K562 (cell line): Measurements from ENCODE around the gene DUSP16. TPM values are rescaled to one million over a fixed set of nuclear protein-coding genes. Genes with fewer than 3 reads are reported as not detected.

Experiments
- ATAC-seq: fragments of 200-7000 bp; cut with Tn5 transposase; 3 replicates; pipeline ENCODE4 v1.9.1; 2020; ENCODE audit warnings: moderate library complexity
- BruUV-seq: library from RNA; stranded (reverse); fragments of 400-500 nt; replicated peaks from 2 replicates; lab custom pipeline; 2021; lab: Mats Ljungman, UMichigan
- CTCF ChIA-PET: fragments of 300-600 bp; formaldehyde crosslinking; extraction: SDS; loops from one replicate; lab custom pipeline; 2021; ENCODE audit warnings: low intra/inter-chr PET ratio; lab: Yijun Ruan, JAX
- POLR2A ChIA-PET: fragments of 300-600, 350-650 bp; sonication (Branson Sonifier 250); formaldehyde crosslinking; extraction: SDS; loops from one replicate; lab custom pipeline; 2021; ENCODE audit warnings: antibody characterized with exemption, inconsistent platforms; lab: Yijun Ruan, JAX
- DNase-seq, 4 experiments: peaks; one replicate each; pipeline versions ENCODE4 v3.0.0 to v3.0.0-alpha.2; 2011 to 2018; ENCODE audit warnings: low spot score in 3 of 4, mixed read lengths in 3 of 4; ENCODE audit errors: extremely low read depth in 1 of 4
- FAIRE-seq: peaks from 2 replicates; lab custom pipeline; 2011; peaks lifted over from hg19 to GRCh38; lab: Jason Lieb, UNC
- H2AFZ ChIP-seq: 2 replicates; pipeline ENCODE4 v1.6.0; 2011; ENCODE audit warnings: low read depth, low read length, control low read depth, inconsistent platforms
- H3K27ac ChIP-seq: fragments of 200-600 bp; 3 replicates; pipeline ENCODE4 v1.8.0; 2011; ENCODE audit warnings: low read depth, mild to moderate bottlenecking, control low read depth, inconsistent platforms, low read length, moderate library complexity, mixed read lengths; ENCODE audit errors: extremely low read depth
- H3K27me3 ChIP-seq, 2 experiments: fragments of 300-600 bp in 1 of 2; 2 replicates in 1 of 2; 3 replicates in 1 of 2; pipeline versions ENCODE4 v1.6.0 to v1.8.0; 2011; ENCODE audit warnings: inconsistent platforms in 2 of 2, low read length in 2 of 2, mild to moderate bottlenecking in 1 of 2, mixed read lengths in 1 of 2, moderate library complexity in 1 of 2; ENCODE audit not compliant: control insufficient read depth in 2 of 2, insufficient read depth in 2 of 2
- H3K36me3 ChIP-seq: fragments of 300-600 bp; 3 replicates; pipeline ENCODE4 v1.8.0; 2011; ENCODE audit warnings: mild to moderate bottlenecking, low read length, inconsistent platforms; ENCODE audit not compliant: control insufficient read depth, insufficient read depth
- H3K4me1 ChIP-seq, 2 experiments: fragments of 200-600 bp in 1 of 2; replicated peaks in 1 of 2; 2 replicates in 1 of 2; 3 replicates in 1 of 2; pipeline versions ENCODE4 v1.5.1 to v1.8.0; 2011; ENCODE audit warnings: inconsistent platforms in 2 of 2, low read length in 2 of 2, mild to moderate bottlenecking in 1 of 2, mixed read lengths in 1 of 2, moderate library complexity in 1 of 2; ENCODE audit not compliant: control insufficient read depth in 2 of 2, insufficient read depth in 2 of 2
- H3K4me2 ChIP-seq: 2 replicates; pipeline ENCODE4 v1.6.1; 2011; ENCODE audit warnings: low read length, control low read depth, inconsistent platforms, mixed read lengths; ENCODE audit not compliant: insufficient read depth
- H3K4me3 ChIP-seq: fragments of 200-600 bp; sonication (generic), shearing (Covaris generic); 2 replicates; pipeline ENCODE4 v1.5.1; 2016; ENCODE audit warnings: control low read depth, inconsistent platforms
- H3K79me2 ChIP-seq: fragments of 200-600 bp; 3 replicates; pipeline ENCODE4 v1.8.0; 2011; ENCODE audit warnings: low read length, inconsistent platforms; ENCODE audit not compliant: control insufficient read depth, insufficient read depth
- H3K9ac ChIP-seq, 2 experiments: 2 replicates each; pipeline versions ENCODE4 v1.6.0 to v1.6.1; 2011; ENCODE audit warnings: low read depth in 2 of 2, low read length in 2 of 2, control low read depth in 1 of 2, inconsistent platforms in 1 of 2, mild to moderate bottlenecking in 1 of 2, mixed read lengths in 1 of 2; ENCODE audit not compliant: insufficient read depth in 1 of 2
- H3K9me1 ChIP-seq: one replicate; pipeline ENCODE4 v1.6.0; 2011; ENCODE audit warnings: inconsistent platforms, mild to moderate bottlenecking, low read length, moderate library complexity; ENCODE audit not compliant: control insufficient read depth, insufficient read depth
- H3K9me3 ChIP-seq: replicated peaks from 2 replicates; pipeline ENCODE4 v1.5.1; 2011; ENCODE audit warnings: low read depth, low read length, inconsistent platforms; ENCODE audit not compliant: control insufficient read depth, insufficient read depth
- H4K20me1 ChIP-seq: replicated peaks from 2 replicates; pipeline ENCODE4 v1.6.1; 2011; ENCODE audit warnings: low read length, inconsistent platforms, mixed read lengths; ENCODE audit not compliant: control insufficient read depth, insufficient read depth
- CAMTA2 ChIP-seq: fragments of 250-450 bp; sonication (Bioruptor Pico); conservative IDR thresholded peaks from 2 replicates; pipeline ENCODE4 v1.5.1; 2022
- JUNB ChIP-seq: fragments of 450-650 bp; formaldehyde crosslinking; conservative IDR thresholded peaks from 2 replicates; pipeline ENCODE4 v1.4.0; 2020; ENCODE audit warnings: mild to moderate bottlenecking
- MED1 ChIP-seq: sonication (generic); formaldehyde crosslinking; IDR thresholded peaks from 2 replicates; pipeline ENCODE4 v1.8.1; 2023; ENCODE audit warnings: missing genetic modification reagents, borderline replicate concordance
- RFX1 ChIP-seq: fragments of 450-650 bp; IDR thresholded peaks from 2 replicates; pipeline ENCODE4 v1.6.1; 2016; ENCODE audit warnings: mild to moderate bottlenecking, moderate library complexity
- RFX5 ChIP-seq: IDR thresholded peaks from 2 replicates; pipeline ENCODE4 v1.6.1; 2011; ENCODE audit warnings: low read depth, mild to moderate bottlenecking, improper control_type of control experiment, low read length
- ZNF583 ChIP-seq: fragments of 250-450 bp; sonication (Bioruptor Pico); IDR thresholded peaks from 2 replicates; pipeline ENCODE4 v1.4.0; 2020
- WGBS: fragments of 100-300 bp; shearing (Covaris generic); methylation state at CpG from one replicate; pipeline ENCODE4 v1.1.6; 2016; ENCODE audit warnings: low coverage, mixed read lengths; ENCODE audit not compliant: insufficient coverage; ENCODE audit errors: missing lambda C conversion rate; 5-methylcytosine and 5-hydroxymethylcytosine counted together
- in situ Hi-C: fragments of 300-500 bp; cut with MboI; formaldehyde crosslinking; loops from 4 replicates; pipeline ENCODE4 v1.15.0; 2018; ENCODE audit warnings: inconsistent platforms, mixed read lengths
- intact Hi-C: fragments of 100-400 bp; cut with micrococcal nuclease; formaldehyde crosslinking; loops from 2 replicates; pipeline ENCODE4 v1.14.2; 2022
- polyA plus RNA-seq, 8 experiments: library from polyadenylated mRNA; depleted of rRNA in 4 of 8; stranded (reverse) in 5 of 8; unstranded in 3 of 8; fragments of >200 nt; fragmentation: Nextera tagmentation in 2 of 8; fragmentation: Illumina TruSeq in 1 of 8; extraction: Ambion mirVana in 2 of 8; extraction: Trizol in 1 of 8; gene quantifications; 2 replicates each; pipeline versions ENCODE4 v1.2.1 to v1.2.3, GENCODE V29; 2011 to 2014; ENCODE audit warnings: inconsistent platforms in 1 of 8, missing spikeins in 1 of 8
- total RNA-seq, 7 experiments: library from RNA; depleted of rRNA in 6 of 7; stranded (reverse); fragments of >200 nt in 6 of 7; fragmentation: Illumina TruSeq in 2 of 7; extraction: Trizol in 2 of 7; gene quantifications; 2 replicates each; pipeline versions ENCODE4 v1.2.1 to v1.2.3, GENCODE V29; 2011 to 2021; ENCODE audit warnings: low replicate concordance in 1 of 7

DUSP16 gene
- total and polyA plus RNA-seq, 9 of the 15 experiments (the other 6 are each of a cell fraction or from before 2014, with no cell fraction given), result 0.70 to 12.3 (median 5.7) TPM

GRCh38 chr12:12543959-12544358 is 18.7 kb downstream of the DUSP16 start:
- Histone ChIP-seq H4K20me1 (no peaks in the 10 kb centered on the region), H2AFZ (no peak overlapping the region), H3K9me1 (no peaks in the 10 kb centered on the region), H3K9ac (no peak overlapping the region), H3K79me2 (no peaks in the 10 kb centered on the region; the same call in 2 of the 3 replicates), H3K36me3 (no peaks in the 10 kb centered on the region), H3K27me3 (no peaks in the 10 kb centered on the region), H3K4me1 (no peaks in the 10 kb centered on the region), H3K4me3 (no peak overlapping the region), H3K9me3 (no peaks in the 10 kb centered on the region), H3K4me2 (no peak overlapping the region), H3K27ac (no peak overlapping the region)
- no TSS peak for BruUV-seq
- no peak for TF ChIP-seq ZNF583 (CRISPR knock-in tag)
- TF ChIP-seq RFX5, result no peak
- TF ChIP-seq CAMTA2 (CRISPR knock-in tag), result no peak
- no peak for TF ChIP-seq JUNB (CRISPR knock-in tag)
- intact Hi-C loops, result no loop called here
- in situ Hi-C loops, result no loop called here
- ChIA-PET POLR2A (no interaction called here), CTCF (no interaction called here)
- ATAC-seq (no peak), DNase-seq (no peak), FAIRE-seq (no peak)
- 83% methylated on average over 2 of the region's 2 CpGs for WGBS

GRCh38 chr12:12542964-12543363 is 19.7 kb downstream of the DUSP16 start:
- BruUV-seq, result no TSS peak
- H3K9me1 ChIP-seq, result no peaks in the 10 kb centered on the region
- H3K36me3 ChIP-seq, result no peaks in the 10 kb centered on the region
- no peak overlapping the region for H2AFZ ChIP-seq
- no peaks in the 10 kb centered on the region for H3K4me1 ChIP-seq
- POLR2A ChIA-PET, result no interaction called here
- TF ChIP-seq RFX1 (peak; percentile 30; the same call in 1 of the 2 replicates), MED1 (CRISPR knock-in tag) (no peak)
- TF ChIP-seq, all 486 proteins: peak for 1
- Histone ChIP-seq H3K79me2 (no peaks in the 10 kb centered on the region; the same call in 2 of the 3 replicates), H3K4me2 (no peak overlapping the region), H4K20me1 (no peaks in the 10 kb centered on the region), H3K9me3 (no peaks in the 10 kb centered on the region), H3K27me3 (no peaks in the 10 kb centered on the region), H3K9ac (no peak overlapping the region), H3K4me3 (no peak overlapping the region), H3K27ac (no peak overlapping the region)
- no peak for DNase-seq
- in situ Hi-C loops, result no loop called here
- ATAC-seq, result no peak
- CTCF ChIA-PET, result no interaction called here
- WGBS, result 52% methylated on average over 4 of the region's 4 CpGs
- FAIRE-seq, result no peak
- intact Hi-C loops, result no loop called here
